Measurements from ENCODE around the gene PPM1H.
A peak's percentile ranks its signal among the peaks of the same experiment; 100 is the strongest.

PPM1H gene

GRCh38 chr12:62637679-62638078 is 297.3 kb downstream of the PPM1H start:
- H2BK12ac ChIP-seq (ENCODE audit: low read length in 2 of 2): no peak overlapping the region
- no peaks in the 10 kb centered on the region for H3K79me1 ChIP-seq (replicated peaks; ENCODE audit: low read length, poor library complexity, severe bottlenecking)
- 84% methylated on average over 4 of the region's 5 CpGs for WGBS

GRCh38 chr12:62635649-62636048 is 299.3 kb downstream of the PPM1H start:
- Histone ChIP-seq H3K23ac (ENCODE audit: low read length in 2 of 2) (no peak overlapping the region), H2BK5ac (ENCODE audit: low read depth, low read length, poor library complexity, severe bottlenecking) (no peak overlapping the region), H2BK15ac (ENCODE audit: low read depth, poor library complexity, severe bottlenecking) (no peak overlapping the region), H4K91ac (ENCODE audit: low read length) (no peak overlapping the region), H3K18ac (ENCODE audit: low read depth in 1 of 2, low read length in 2 of 2) (no peak overlapping the region), H2BK120ac (ENCODE audit: low read depth, low read length) (no peak overlapping the region), H3K4me3 (ENCODE audit: insufficient read depth in 1 of 2, low read depth in 1 of 2, low read length in 2 of 2) (no peak overlapping the region), H3K9ac (ENCODE audit: low read length) (no peak overlapping the region), H2AFZ (ENCODE audit: low read depth, low read length) (no peak overlapping the region), H3K4me2 (ENCODE audit: low read length, poor library complexity, severe bottlenecking) (no peak overlapping the region), H3K79me1 (replicated peaks; ENCODE audit: low read length, poor library complexity, severe bottlenecking) (no peaks in the 10 kb centered on the region), H3K27ac (ENCODE audit: low read length, poor library complexity, severe bottlenecking) (no peak overlapping the region), H2BK12ac (ENCODE audit: low read length in 2 of 2) (no peak overlapping the region), H3K36me3 (ENCODE audit: control insufficient read depth in 1 of 2, insufficient read depth in 2 of 2, low read depth in 1 of 2, low read length in 2 of 2) (no peaks in the 10 kb centered on the region), H3K4ac (ENCODE audit: low read depth in 1 of 2, low read length in 2 of 2) (no peak overlapping the region), H3K4me1 (ENCODE audit: control insufficient read depth, insufficient read depth, low read depth, low read length) (peaks cover 11% of the 10 kb centered on the region), H2AK5ac (ENCODE audit: low read length, severe bottlenecking) (no peak overlapping the region), H3K27me3 (ENCODE audit: control insufficient read depth in 1 of 2, insufficient read depth in 1 of 2, low read length in 2 of 2) (no peaks in the 10 kb centered on the region), H4K8ac (ENCODE audit: low read length) (no peak overlapping the region), H3K9me3 (ENCODE audit: control insufficient read depth, low read length) (no peaks in the 10 kb centered on the region), H3K14ac (ENCODE audit: low read length in 2 of 2) (no peak overlapping the region)
- 86% methylated on average over 1 of the region's 1 CpG for WGBS
- DNase-seq: no peak

More at GRCh38 chr12:62637679-62638078, 297.3 kb downstream of the PPM1H start:
- H3K9ac ChIP-seq (ENCODE audit: low read length): no peak overlapping the region
- H3K23ac ChIP-seq (ENCODE audit: low read length in 2 of 2): no peak overlapping the region
- H2BK5ac ChIP-seq (ENCODE audit: low read depth, low read length, poor library complexity, severe bottlenecking): no peak overlapping the region
- H3K27me3 ChIP-seq (ENCODE audit: control insufficient read depth in 1 of 2, insufficient read depth in 1 of 2, low read length in 2 of 2): no peaks in the 10 kb centered on the region
- no peaks in the 10 kb centered on the region for H3K36me3 ChIP-seq (ENCODE audit: control insufficient read depth in 1 of 2, insufficient read depth in 2 of 2, low read depth in 1 of 2, low read length in 2 of 2)
- no peak overlapping the region for H3K14ac ChIP-seq (ENCODE audit: low read length in 2 of 2)
- H2BK120ac ChIP-seq (ENCODE audit: low read depth, low read length): no peak overlapping the region
- H4K91ac ChIP-seq (ENCODE audit: low read length): no peak overlapping the region
- H3K4me2 ChIP-seq (ENCODE audit: low read length, poor library complexity, severe bottlenecking): no peak overlapping the region
- H3K4ac ChIP-seq (ENCODE audit: low read depth in 1 of 2, low read length in 2 of 2): no peak overlapping the region
- H3K9me3 ChIP-seq (ENCODE audit: control insufficient read depth, low read length): no peaks in the 10 kb centered on the region
- H2AFZ ChIP-seq (ENCODE audit: low read depth, low read length): no peak overlapping the region
- no peak overlapping the region for H4K8ac ChIP-seq (ENCODE audit: low read length)
- H3K4me1 ChIP-seq (ENCODE audit: control insufficient read depth, insufficient read depth, low read depth, low read length): peaks cover 6% of the 10 kb centered on the region
- H3K27ac ChIP-seq (ENCODE audit: low read length, poor library complexity, severe bottlenecking): no peak overlapping the region
- peak overlapping the region in 1 of 2 experiments; percentile 43 for H3K18ac ChIP-seq (ENCODE audit: low read depth in 1 of 2, low read length in 2 of 2)
- H3K4me3 ChIP-seq (ENCODE audit: insufficient read depth in 1 of 2, low read depth in 1 of 2, low read length in 2 of 2): no peak overlapping the region
- peak overlapping the region; percentile 89 for H2AK5ac ChIP-seq (ENCODE audit: low read length, severe bottlenecking)
- no peak overlapping the region for H2BK15ac ChIP-seq (ENCODE audit: low read depth, poor library complexity, severe bottlenecking)
- DNase-seq: no peak

GRCh38 chr12:62632411-62632918 is 302.5 kb downstream of the PPM1H start:
- Histone ChIP-seq H3K4ac (ENCODE audit: low read depth in 1 of 2, low read length in 2 of 2) (peak overlapping the region in 1 of 2 experiments; percentile 60), H2BK120ac (ENCODE audit: low read depth, low read length) (peak overlapping the region; percentile 81), H3K9ac (ENCODE audit: low read length) (peak overlapping the region; percentile 89), H3K14ac (ENCODE audit: low read length in 2 of 2) (peak overlapping the region in 1 of 2 experiments; percentile 38), H3K79me1 (replicated peaks; ENCODE audit: low read length, poor library complexity, severe bottlenecking) (no peaks in the 10 kb centered on the region), H2AK5ac (ENCODE audit: low read length, severe bottlenecking) (no peak overlapping the region), H2BK12ac (ENCODE audit: low read length in 2 of 2) (peak overlapping the region in 1 of 2 experiments; percentile 10), H3K9me3 (ENCODE audit: control insufficient read depth, low read length) (no peaks in the 10 kb centered on the region), H3K4me3 (ENCODE audit: insufficient read depth in 1 of 2, low read depth in 1 of 2, low read length in 2 of 2) (peak overlapping the region; percentile 64 to 77), H3K23ac (ENCODE audit: low read length in 2 of 2) (no peak overlapping the region), H3K4me2 (ENCODE audit: low read length, poor library complexity, severe bottlenecking) (peak overlapping the region; percentile 98), H4K91ac (ENCODE audit: low read length) (peak overlapping the region; percentile 62), H2BK5ac (ENCODE audit: low read depth, low read length, poor library complexity, severe bottlenecking) (no peak overlapping the region), H2AFZ (ENCODE audit: low read depth, low read length) (peak overlapping the region; percentile 36), H3K4me1 (ENCODE audit: control insufficient read depth, insufficient read depth, low read depth, low read length) (peaks cover 7% of the 10 kb centered on the region), H3K27me3 (ENCODE audit: control insufficient read depth in 1 of 2, insufficient read depth in 1 of 2, low read length in 2 of 2) (no peaks in the 10 kb centered on the region), H3K18ac (ENCODE audit: low read depth in 1 of 2, low read length in 2 of 2) (peak overlapping the region; percentile 28 to 60), H3K36me3 (ENCODE audit: control insufficient read depth in 1 of 2, insufficient read depth in 2 of 2, low read depth in 1 of 2, low read length in 2 of 2) (no peaks in the 10 kb centered on the region), H3K27ac (ENCODE audit: low read length, poor library complexity, severe bottlenecking) (no peak overlapping the region), H4K8ac (ENCODE audit: low read length) (peak overlapping the region; percentile 77), H2BK15ac (ENCODE audit: low read depth, poor library complexity, severe bottlenecking) (no peak overlapping the region)
- peak; percentile 25 for DNase-seq
- WGBS: 10% methylated on average over 22 of the region's 22 CpGs

- Histone ChIP-seq H2BK5ac (ENCODE audit: low read depth, low read length, poor library complexity, severe bottlenecking) (no peak overlapping the region), H3K14ac (ENCODE audit: low read length in 2 of 2) (peak overlapping the region in 1 of 2 experiments; percentile 38)
Observed at GRCh38 chr12:62631471-62632410, 303.2 kb downstream of the PPM1H start.

More at GRCh38 chr12:62631471-62632410, 303.2 kb downstream of the PPM1H start:
- H3K27me3 ChIP-seq (ENCODE audit: control insufficient read depth in 1 of 2, insufficient read depth in 1 of 2, low read length in 2 of 2): no peaks in the 10 kb centered on the region
- peak overlapping the region; percentile 60 to 80 for H3K18ac ChIP-seq (ENCODE audit: low read depth in 1 of 2, low read length in 2 of 2)
- 4% methylated on average over 53 of the region's 58 CpGs for WGBS
- peak overlapping the region; percentile 98 for H3K4me2 ChIP-seq (ENCODE audit: low read length, poor library complexity, severe bottlenecking)
- H3K9ac ChIP-seq (ENCODE audit: low read length): peak overlapping the region; percentile 89
- H4K91ac ChIP-seq (ENCODE audit: low read length): peak overlapping the region; percentile 73
- peak overlapping the region; percentile 77 for H4K8ac ChIP-seq (ENCODE audit: low read length)
- no peaks in the 10 kb centered on the region for H3K36me3 ChIP-seq (ENCODE audit: control insufficient read depth in 1 of 2, insufficient read depth in 2 of 2, low read depth in 1 of 2, low read length in 2 of 2)
- H3K27ac ChIP-seq (ENCODE audit: low read length, poor library complexity, severe bottlenecking): peak overlapping the region; percentile 13
- no peaks in the 10 kb centered on the region for H3K79me1 ChIP-seq (replicated peaks; ENCODE audit: low read length, poor library complexity, severe bottlenecking)
- H3K4me3 ChIP-seq (ENCODE audit: insufficient read depth in 1 of 2, low read depth in 1 of 2, low read length in 2 of 2): peak overlapping the region; percentile 64 to 77
- H2BK120ac ChIP-seq (ENCODE audit: low read depth, low read length): peak overlapping the region; percentile 81
- H2AK5ac ChIP-seq (ENCODE audit: low read length, severe bottlenecking): no peak overlapping the region
- peak overlapping the region in 1 of 2 experiments; percentile 92 for H3K23ac ChIP-seq (ENCODE audit: low read length in 2 of 2)
- peak overlapping the region; percentile 60 to 78 for H3K4ac ChIP-seq (ENCODE audit: low read depth in 1 of 2, low read length in 2 of 2)
- peak overlapping the region; percentile 36 for H2AFZ ChIP-seq (ENCODE audit: low read depth, low read length)
- DNase-seq: peak; percentile 56
- peak overlapping the region in 1 of 2 experiments; percentile 80 for H2BK12ac ChIP-seq (ENCODE audit: low read length in 2 of 2)
- peaks cover 7% of the 10 kb centered on the region for H3K4me1 ChIP-seq (ENCODE audit: control insufficient read depth, insufficient read depth, low read depth, low read length)
- no peaks in the 10 kb centered on the region for H3K9me3 ChIP-seq (ENCODE audit: control insufficient read depth, low read length)
- H2BK15ac ChIP-seq (ENCODE audit: low read depth, poor library complexity, severe bottlenecking): peak overlapping the region; percentile 36

Data from mesenchymal stem cell (in vitro differentiated cells and primary cell).